ENCODE measurements around the gene AFDN.

GRCh38 chr6:167907837-167908681 is 81.3 kb downstream of the AFDN start:
- TF ChIP-seq CTCF (IDR thresholded peaks at IDR 0.05) (peak; percentile 52), JUND (IDR thresholded peaks at IDR 0.05) (no peak), ZBTB33 (IDR thresholded peaks at IDR 0.05; ENCODE audit: borderline replicate concordance, low read depth) (no peak), YY1 (IDR thresholded peaks at IDR 0.05; ENCODE audit: low read depth) (no peak), RAD21 (IDR thresholded peaks at IDR 0.05; ENCODE audit: low read length) (peak; percentile 71), MAX (IDR thresholded peaks at IDR 0.05; ENCODE audit: low read depth) (no peak), TAF1 (IDR thresholded peaks at IDR 0.05; ENCODE audit: borderline replicate concordance, low read depth, low read length) (no peak), GABPA (IDR thresholded peaks at IDR 0.05; ENCODE audit: low read depth) (no peak), POLR2AphosphoS5 (IDR thresholded peaks at IDR 0.05; ENCODE audit: low read depth, low read length) (no peak), FOXM1 (IDR thresholded peaks at IDR 0.05; ENCODE audit: low read depth) (no peak), RFX5 (IDR thresholded peaks at IDR 0.05; ENCODE audit: low read length) (no peak)
